Heart right ventricle (tissue), 16 donors: ENCODE measurements around the gene CNIH3. TPM values are rescaled to one million over a fixed set of nuclear protein-coding genes. Genes with fewer than 3 reads are reported as not detected.
"Not testable (repeated sequence)": the region's sequence is repeated elsewhere in the genome, so short reads cannot be mapped to it uniquely, and the experiment has no call there.

Experiments
- ATAC-seq, 8 donors: fragments of 200-7000 bp; cut with Tn5 transposase; one replicate each; pipeline ENCODE4 v1.9.1; 2020; ENCODE audit warnings: mild to moderate bottlenecking in 8 of 8, moderate library complexity in 8 of 8, moderate number of reproducible peaks in 1 of 8
- DNase-seq, 2 donors: peaks; one replicate each; pipeline ENCODE4 v3.0.0-alpha.2; 2020
- H3K27ac ChIP-seq, 10 donors: fragments of 200-600 bp; sonication (generic) in 2 of 10; one replicate each; pipeline versions ENCODE4 v1.5.0 to v1.8.0; 2020 to 2022; ENCODE audit warnings: mild to moderate bottlenecking in 3 of 10
- H3K27me3 ChIP-seq, 7 donors: fragments of 200-600 bp; one replicate each; pipeline ENCODE4 v1.8.0; 2021 to 2022; ENCODE audit warnings: mild to moderate bottlenecking in 2 of 7
- H3K36me3 ChIP-seq, 9 donors: fragments of 200-600 bp; sonication (generic) in 1 of 9; one replicate each; pipeline versions ENCODE4 v1.5.0 to v1.8.0; 2020 to 2022; ENCODE audit warnings: mild to moderate bottlenecking in 2 of 9
- H3K4me1 ChIP-seq, 9 donors: fragments of 200-600 bp; sonication (generic) in 1 of 9; one replicate each; pipeline versions ENCODE4 v1.5.0 to v1.8.0; 2020 to 2022; ENCODE audit warnings: mild to moderate bottlenecking in 4 of 9
- H3K4me3 ChIP-seq, 10 donors: fragments of 200-600 bp; sonication (generic) in 2 of 10; one replicate each; pipeline versions ENCODE4 v1.5.0 to v1.8.0; 2020 to 2022; ENCODE audit warnings: mild to moderate bottlenecking in 7 of 10, moderate library complexity in 2 of 10
- H3K9me3 ChIP-seq, 11 donors: fragments of 200-600 bp in 10 of 11; sonication (generic) in 2 of 11; one replicate each; pipeline versions ENCODE4 v1.5.0 to v1.8.0; 2013 to 2022; ENCODE audit warnings: mild to moderate bottlenecking in 2 of 11, control low read depth in 1 of 11, moderate library complexity in 1 of 11
- WGBS, 2 donors: extraction: QIAGEN DNeasy Blood & Tissue Kit; methylation state at CpG; one replicate each; pipeline ENCODE4 v1.1.7; 2013; ENCODE audit warnings: inconsistent platforms in 1 of 2; 5-methylcytosine and 5-hydroxymethylcytosine counted together
- intact Hi-C, 10 donors: fragments of 100-400 bp; cut with DNase I; formaldehyde crosslinking; loops; one replicate each; pipeline versions ENCODE4 v1.11.1 to v1.14.2; 2022
- polyA plus RNA-seq, 2 donors: library from polyadenylated mRNA; stranded (reverse); fragments of 200-250 nt; gene quantifications; one replicate each; pipeline ENCODE4 v1.2.3, GENCODE V29; 2013
- total RNA-seq, 10 donors: library from RNA; stranded (reverse); fragmentation: NEBNext Ultra II Directional in 3 of 10; extraction: Animal tissue kit (Norgen Biotek cat#: 25700) in 3 of 10; gene quantifications; one replicate each; pipeline versions ENCODE4 v1.2.1 to v1.2.4, GENCODE V29; 2021 to 2023
- TF ChIP-seq, protein P1 (sequence below), 9 donors: fragments of 200-600 bp; sonication (generic) in 2 of 9; IDR thresholded peaks; one replicate each; pipeline versions ENCODE4 v1.5.0 to v1.8.0; 2021 to 2022; ENCODE audit warnings: antibody characterized with exemption in 9 of 9, mild to moderate bottlenecking in 5 of 9, moderate library complexity in 1 of 9
- donor health status: Arrhythmogenic right ventricular cardiomyopathy.
- donor health status: ischemic (EF 13 %, LVEDD 7.1; RV severe dilation, severe dysfunction).
- donor health status: healthy with polysubstance abuse.
- donor health status: DM: no; HTN: yes; CAD: no.
- donor health status: DM: no; HTN: no; CAD: no.
- donor health status: ischemic (EF 25% LVEDD 6.9; RV normal size, moderate dysfunction).
- donor health status: ischemic (EF 25% LVEDD 5.7; RV mildly dilated, moderate dysfunction).
- donor health status: healthy.
- donor health status: DM: yes; HTN: yes; CAD: no.
- donor health status: Ischemic cardiomyopathy.
- donor health status: ischemic (EF 35%, LVEDD 5.7; RV mildly dilated, moderate dysfunction).
- donor health status: nonischemic (EF 11% LVEDD 7.7; RV severe dilation, severe dysfunction).
- donor health status: DM: yes; HTN: yes; CAD: no.
- donor health status: PGD.
- donor health status: ischemic (EF 29% LVEDD 5.4; RV normal size, mild dysfunction).
- donor health status: nonischemic (EF 23%, LVEDD 6.1; RV moderate dilation, normal function).

The CNIH3 gene
- total and polyA plus RNA-seq, 12 donors: 0.28 to 1.8 (median 0.83) TPM

DNA sequence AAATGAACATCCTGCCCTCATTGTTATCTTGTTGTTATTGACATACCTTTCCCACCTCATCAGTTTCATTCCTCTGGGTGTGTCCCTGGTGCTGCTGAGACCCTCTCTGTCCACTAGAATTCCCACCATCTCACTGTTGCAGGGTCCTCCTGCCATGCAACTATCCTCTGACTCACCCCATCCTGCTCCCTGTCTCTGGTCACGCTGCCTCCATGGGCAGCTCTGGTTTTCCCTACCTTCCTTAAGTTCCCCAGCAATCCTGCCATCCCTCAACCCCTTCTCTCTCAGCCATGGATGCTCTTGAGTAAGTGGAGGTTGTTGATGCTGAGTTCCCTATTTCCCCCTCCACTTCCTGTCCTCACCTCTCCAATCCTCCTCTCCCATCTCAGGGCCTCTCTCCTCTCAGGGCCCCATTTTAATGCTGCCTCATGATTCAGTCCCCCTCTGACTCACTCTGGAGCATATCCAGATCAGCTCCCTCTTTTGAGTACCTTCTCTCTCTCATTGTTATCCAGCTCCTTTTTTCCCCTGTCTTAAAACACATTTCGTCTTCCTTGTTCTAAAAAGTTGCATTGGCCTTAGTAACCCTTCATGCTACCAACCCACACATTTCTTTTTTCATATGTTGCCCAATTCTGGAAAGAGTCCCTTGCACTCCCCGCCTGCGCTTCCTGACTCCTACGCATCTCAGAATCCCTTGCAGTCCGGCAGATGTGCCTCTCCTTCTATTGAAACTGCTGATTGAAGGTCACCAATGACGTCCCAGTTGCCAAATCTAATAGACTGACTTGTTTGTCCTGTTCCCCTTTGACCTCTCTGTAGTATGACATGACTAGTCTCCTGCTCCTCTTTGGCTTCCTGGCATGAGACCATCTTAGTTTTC, 92.0 kb downstream of the CNIH3 start:
- ATAC-seq: peak in 3 of 8 donors; percentile 19 to 79 (median 19)

DNA sequence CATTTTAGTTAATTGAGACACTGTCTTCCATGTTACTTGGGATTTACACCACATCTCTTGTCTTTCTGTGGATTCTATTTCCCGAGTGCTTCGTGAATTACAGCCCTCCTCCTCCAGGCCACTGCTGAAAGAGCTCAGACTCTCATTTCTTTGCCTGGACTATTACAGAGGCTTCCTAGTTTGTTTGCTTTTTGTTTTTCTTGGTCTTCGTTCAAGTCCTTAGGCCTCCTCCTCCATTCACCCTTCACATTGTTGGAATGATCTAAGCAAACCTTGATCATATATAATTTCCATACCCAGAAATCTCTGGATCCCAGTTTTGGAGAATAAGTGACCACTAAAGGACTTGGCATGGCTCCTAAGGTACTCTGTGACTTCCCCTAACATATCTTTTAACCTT, 94.1 kb downstream of the CNIH3 start:
- no peaks in the 10 kb centered on the region for H3K27me3 ChIP-seq
- 74 to 86% methylated on average over 3 of the region's 3 CpGs for WGBS, 2 donors

More for the DNA sequence above, 92.0 kb downstream of the CNIH3 start:
- Histone ChIP-seq H3K9me3 (no peaks in the 10 kb centered on the region), H3K27ac (peak overlapping the region in 1 of 10 donors; percentile 57), H3K4me1 (no peaks in the 10 kb centered on the region), H3K4me3 (no peak overlapping the region), H3K27me3 (no peaks in the 10 kb centered on the region), H3K36me3 (no peaks in the 10 kb centered on the region)
- intact Hi-C loops: no loop called here
- WGBS, 2 donors: 65% methylated on average over 7 of the region's 7 CpGs
- TF ChIP-seq, protein P1, sequence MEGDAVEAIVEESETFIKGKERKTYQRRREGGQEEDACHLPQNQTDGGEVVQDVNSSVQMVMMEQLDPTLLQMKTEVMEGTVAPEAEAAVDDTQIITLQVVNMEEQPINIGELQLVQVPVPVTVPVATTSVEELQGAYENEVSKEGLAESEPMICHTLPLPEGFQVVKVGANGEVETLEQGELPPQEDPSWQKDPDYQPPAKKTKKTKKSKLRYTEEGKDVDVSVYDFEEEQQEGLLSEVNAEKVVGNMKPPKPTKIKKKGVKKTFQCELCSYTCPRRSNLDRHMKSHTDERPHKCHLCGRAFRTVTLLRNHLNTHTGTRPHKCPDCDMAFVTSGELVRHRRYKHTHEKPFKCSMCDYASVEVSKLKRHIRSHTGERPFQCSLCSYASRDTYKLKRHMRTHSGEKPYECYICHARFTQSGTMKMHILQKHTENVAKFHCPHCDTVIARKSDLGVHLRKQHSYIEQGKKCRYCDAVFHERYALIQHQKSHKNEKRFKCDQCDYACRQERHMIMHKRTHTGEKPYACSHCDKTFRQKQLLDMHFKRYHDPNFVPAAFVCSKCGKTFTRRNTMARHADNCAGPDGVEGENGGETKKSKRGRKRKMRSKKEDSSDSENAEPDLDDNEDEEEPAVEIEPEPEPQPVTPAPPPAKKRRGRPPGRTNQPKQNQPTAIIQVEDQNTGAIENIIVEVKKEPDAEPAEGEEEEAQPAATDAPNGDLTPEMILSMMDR (IDR thresholded peaks at IDR 0.05): no peak
- no peak for DNase-seq

DNA sequence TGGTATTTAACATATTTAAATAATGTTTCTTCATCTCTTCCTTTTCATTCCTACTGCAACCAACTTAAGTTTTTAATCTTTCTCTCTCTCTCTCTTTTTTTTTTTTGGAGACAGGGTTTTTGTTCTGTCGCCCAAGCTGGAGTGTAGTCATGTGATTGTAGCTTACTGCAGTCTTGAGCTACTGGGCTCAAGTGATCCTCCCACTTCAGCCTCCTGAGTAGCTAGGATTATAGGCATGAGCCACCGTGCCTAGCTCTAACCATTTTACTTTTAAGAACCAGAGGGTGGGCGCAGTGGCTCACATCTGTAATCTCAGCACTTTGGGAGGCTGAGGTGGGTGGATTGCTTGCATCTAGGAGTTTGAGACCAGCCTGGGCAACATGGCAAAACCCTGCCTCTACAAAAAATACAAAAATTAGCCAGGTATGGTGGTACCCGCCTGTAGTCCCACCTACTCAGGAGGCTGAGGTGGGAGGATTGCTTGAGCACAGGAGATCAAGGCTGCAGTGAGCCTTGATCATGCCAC, 95.2 kb downstream of the CNIH3 start:
- H3K27me3 ChIP-seq, H3K36me3 ChIP-seq, H3K27ac ChIP-seq, DNase-seq, H3K4me3 ChIP-seq, ATAC-seq, H3K9me3 ChIP-seq, H3K4me1 ChIP-seq, intact Hi-C loops: not testable (repeated sequence)
- 75 to 80% methylated on average over 4 of the region's 4 CpGs for WGBS, 2 donors

More for the DNA sequence above, 94.1 kb downstream of the CNIH3 start:
- Histone ChIP-seq H3K36me3 (no peaks in the 10 kb centered on the region), H3K4me1 (no peaks in the 10 kb centered on the region), H3K4me3 (no peak overlapping the region), H3K27ac (no peak overlapping the region), H3K9me3 (no peaks in the 10 kb centered on the region)
- TF ChIP-seq, protein P1 (IDR thresholded peaks at IDR 0.05): no peak
- intact Hi-C loops: no loop called here
- ATAC-seq (no peak), DNase-seq (no peak)

DNA sequence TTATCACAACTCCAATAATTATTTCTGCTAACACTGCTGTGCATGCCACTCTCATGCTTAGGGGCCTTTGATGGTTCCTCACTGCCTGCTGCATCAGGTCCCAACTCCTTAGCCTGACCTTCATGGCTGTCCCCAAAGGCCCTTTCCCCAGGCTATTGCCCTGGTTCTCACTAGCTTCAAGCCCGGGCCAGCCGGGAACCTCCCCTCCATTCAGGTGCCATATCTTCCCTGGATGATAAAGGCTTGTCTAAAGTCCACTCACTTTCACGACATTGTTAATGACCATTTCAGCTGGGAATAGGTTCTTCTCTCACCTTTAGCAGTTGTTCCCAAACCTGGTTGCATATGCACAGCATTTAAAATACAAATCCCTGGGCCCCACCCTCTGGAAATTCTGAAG, 95.8 kb downstream of the CNIH3 start:
- Histone ChIP-seq H3K4me3 (no peak overlapping the region), H3K36me3 (no peaks in the 10 kb centered on the region), H3K9me3 (no peaks in the 10 kb centered on the region), H3K27ac (no peak overlapping the region), H3K4me1 (no peaks in the 10 kb centered on the region), H3K27me3 (peaks cover 0 to 3% (median 0%) of the 10 kb centered on the region in 7 donors)
- TF ChIP-seq, protein P1 (IDR thresholded peaks at IDR 0.05): no peak
- no peak for ATAC-seq
- DNase-seq: no peak
- 65 to 71% methylated on average over 3 of the region's 3 CpGs for WGBS, 2 donors
- intact Hi-C loops: no loop called here

DNA sequence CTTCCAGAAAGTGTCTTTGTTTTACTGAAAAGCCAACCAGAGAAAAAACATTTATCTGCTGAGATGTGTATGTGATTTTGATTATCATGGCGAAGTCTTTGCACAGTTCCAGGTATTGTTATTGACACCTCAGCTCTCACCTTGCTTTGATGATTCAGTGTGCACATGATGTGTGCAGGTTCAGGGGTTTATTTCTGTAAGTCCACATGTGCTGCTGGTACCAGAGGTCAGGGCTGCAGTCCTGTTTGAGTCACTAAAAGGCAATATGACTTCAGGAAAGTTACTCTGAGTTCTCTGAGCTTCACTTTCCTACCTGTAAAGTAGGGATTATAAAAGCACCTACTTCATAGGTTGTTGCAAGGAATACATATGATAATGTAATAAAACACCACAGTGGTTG, 97.1 kb downstream of the CNIH3 start:
- 91 to 97% methylated on average over 1 of the region's 1 CpG for WGBS, 2 donors
- Histone ChIP-seq H3K4me3 (no peak overlapping the region), H3K27me3 (peaks cover 0 to 3% (median 0%) of the 10 kb centered on the region in 7 donors), H3K36me3 (no peaks in the 10 kb centered on the region), H3K4me1 (no peaks in the 10 kb centered on the region), H3K9me3 (no peaks in the 10 kb centered on the region), H3K27ac (no peak overlapping the region)
- ATAC-seq (no peak), DNase-seq (no peak)
- TF ChIP-seq, protein P1 (IDR thresholded peaks at IDR 0.05): no peak
- intact Hi-C loops: no loop called here
